ENCODE measurements around the gene SF3A1. TPM values are rescaled to one million over a fixed set of nuclear protein-coding genes. Genes with fewer than 3 reads are reported as not detected.
"Not testable (repeated sequence)": the region's sequence is repeated elsewhere in the genome, so short reads cannot be mapped to it uniquely, and the experiment has no call there.

SF3A1 gene, protein sequence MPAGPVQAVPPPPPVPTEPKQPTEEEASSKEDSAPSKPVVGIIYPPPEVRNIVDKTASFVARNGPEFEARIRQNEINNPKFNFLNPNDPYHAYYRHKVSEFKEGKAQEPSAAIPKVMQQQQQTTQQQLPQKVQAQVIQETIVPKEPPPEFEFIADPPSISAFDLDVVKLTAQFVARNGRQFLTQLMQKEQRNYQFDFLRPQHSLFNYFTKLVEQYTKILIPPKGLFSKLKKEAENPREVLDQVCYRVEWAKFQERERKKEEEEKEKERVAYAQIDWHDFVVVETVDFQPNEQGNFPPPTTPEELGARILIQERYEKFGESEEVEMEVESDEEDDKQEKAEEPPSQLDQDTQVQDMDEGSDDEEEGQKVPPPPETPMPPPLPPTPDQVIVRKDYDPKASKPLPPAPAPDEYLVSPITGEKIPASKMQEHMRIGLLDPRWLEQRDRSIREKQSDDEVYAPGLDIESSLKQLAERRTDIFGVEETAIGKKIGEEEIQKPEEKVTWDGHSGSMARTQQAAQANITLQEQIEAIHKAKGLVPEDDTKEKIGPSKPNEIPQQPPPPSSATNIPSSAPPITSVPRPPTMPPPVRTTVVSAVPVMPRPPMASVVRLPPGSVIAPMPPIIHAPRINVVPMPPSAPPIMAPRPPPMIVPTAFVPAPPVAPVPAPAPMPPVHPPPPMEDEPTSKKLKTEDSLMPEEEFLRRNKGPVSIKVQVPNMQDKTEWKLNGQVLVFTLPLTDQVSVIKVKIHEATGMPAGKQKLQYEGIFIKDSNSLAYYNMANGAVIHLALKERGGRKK
- 100 to 1,000 TPM; 267 to 341 (median 284) TPM for total RNA-seq
- polyA plus RNA-seq: 100 to 1,000 TPM in 1 of 2 donors, 10 to 100 TPM in 1; 83.2 to 115 TPM
- 189 reads per million, percentile 92 among the genes with 10 or more reads in this experiment for total RNA-seq

DNA sequence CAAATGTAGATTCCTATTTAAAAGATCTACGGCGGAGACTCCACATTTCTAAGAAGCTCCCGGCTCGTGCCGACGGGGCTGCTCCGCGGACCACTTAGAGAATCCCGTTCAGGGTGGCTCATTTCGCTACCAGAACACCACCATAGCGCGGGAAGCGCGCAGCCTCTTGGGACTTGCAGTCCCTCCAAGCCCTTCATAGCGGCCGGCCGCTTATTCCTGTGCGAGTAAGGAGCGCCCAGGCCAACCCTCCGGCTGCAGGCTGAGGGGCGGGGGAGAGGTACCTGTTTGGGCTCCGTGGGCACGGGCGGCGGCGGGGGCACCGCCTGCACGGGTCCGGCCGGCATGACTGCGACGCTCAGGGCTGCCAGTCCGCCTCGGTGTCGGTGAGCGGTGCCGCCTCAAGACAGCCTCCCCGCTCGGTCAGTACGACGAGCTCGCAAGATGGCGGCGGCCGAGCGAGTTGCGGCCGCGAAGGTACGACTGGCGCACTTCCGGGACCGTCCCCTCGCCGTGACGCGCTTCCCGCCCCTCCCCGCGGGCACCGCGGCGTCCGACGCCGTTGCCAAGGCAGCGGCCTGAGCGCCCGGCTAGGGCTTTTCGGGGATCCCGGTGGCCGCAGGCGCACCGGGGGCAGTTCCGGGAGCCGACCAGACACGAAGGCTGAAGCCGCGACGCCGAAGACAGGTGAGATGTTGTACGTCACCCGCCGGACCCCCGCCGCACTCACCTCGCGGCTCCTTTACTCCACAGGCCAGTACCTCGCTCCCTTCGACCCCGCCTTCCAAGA is at the start of gene SF3A1, which contains the start of gene CCDC157:
Gene SF3A1, minus strand, starts transcription at position 446 of the 787 bp plus-strand sequence. Its CDS starts 102 bp downstream, at position 344.
Gene CCDC157, plus strand, starts transcription at position 559 of the 787 bp plus-strand sequence. CDS start 8,994 bp downstream, outside the sequence.
- intact Hi-C loops (cut with micrococcal nuclease): loop anchor here (1.0 to 2.0 kb wide), 11 partner anchors 29 to 753 kb away; partner anchors contain the start of genes CASTOR1 (in 2 of the 2), OSM (in 2 of the 2), RNF215 (in 2 of the 2) and NF2 (in 1 of the 2)
- peak; percentile 94 for ATAC-seq
- Histone ChIP-seq H3K36me3 (ENCODE audit: control insufficient read depth in 2 of 3, insufficient read depth in 3 of 3, low read length in 3 of 3) (peaks cover 7 to 30% (median 14%) of the 10 kb centered on the region in 3 experiments), H3K4me1 (ENCODE audit: control insufficient read depth in 2 of 2, insufficient read depth in 2 of 2, low read length in 2 of 2) (peaks cover 32 to 37% of the 10 kb centered on the region in 2 donors), H3K27me3 (ENCODE audit: control insufficient read depth in 2 of 2, insufficient read depth in 2 of 2, low read length in 2 of 2) (no peaks in the 10 kb centered on the region), H3K27ac (ENCODE audit: low read depth, low read length) (peak within 1 kb of the TSS; percentile 100), H3K9me3 (ENCODE audit: control insufficient read depth in 2 of 3, low read length in 3 of 3) (no peaks in the 10 kb centered on the region), H3K4me3 (ENCODE audit: low read length) (peak within 1 kb of the TSS; percentile 94)
- Mint-ChIP-seq H3K4me1 (peaks cover 35 to 62% (median 54%) of the 10 kb centered on the region in 7 donors), H3K4me3 (peak within 1 kb of the TSS; percentile 92 to 99 (median 95)), H3K36me3 (peaks cover 8 to 18% (median 9%) of the 10 kb centered on the region in 5 donors), H3K9me3 (peaks cover 0 to 2% (median 0%) of the 10 kb centered on the region in 11 donors), H3K27me3 (peaks cover 0 to 6% (median 0%) of the 10 kb centered on the region in 5 donors), H3K27ac (peak within 1 kb of the TSS; percentile 86 to 99 (median 95))
- peak; percentile 78 to 90 (median 86) for DNase-seq
- CTCF ChIA-PET: interaction anchor here (0.9 to 3.1 kb wide), 5 partner anchors 26 to 70 kb away, joined by 3 to 18 read pairs (median 3); partner anchors contain the start of gene CASTOR1
- POLR2A ChIA-PET: interaction anchor here (0.6 to 7.9 kb wide), 22 partner anchors 10 to 518 kb away, joined by 3 to 87 read pairs (median 6); partner anchors contain the start of genes ASCC2, CASTOR1, RNF215 and SEC14L2

DNA sequence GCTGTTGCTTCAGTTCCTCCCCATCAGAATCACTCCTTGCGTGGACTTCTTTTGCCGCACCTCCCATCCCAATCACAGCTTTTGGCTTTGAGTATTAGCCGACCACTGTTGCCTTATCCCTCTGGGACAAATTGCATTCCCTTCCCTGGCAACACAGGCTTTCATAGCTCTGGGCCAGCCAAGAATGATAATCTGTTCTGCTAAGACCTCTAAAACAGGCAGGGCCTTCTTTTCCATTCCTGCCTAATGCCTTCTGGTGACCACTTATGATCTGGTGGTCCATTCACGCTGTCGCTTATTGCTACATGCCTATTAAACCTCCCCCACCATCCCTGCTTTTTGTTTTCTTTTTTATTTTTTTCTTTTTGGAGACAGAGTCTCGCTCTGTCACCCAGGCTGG is 49.7 kb upstream of the SF3A1 start:
- no peak for ATAC-seq
- intact Hi-C loops (cut with micrococcal nuclease): no loop called here
- Mint-ChIP-seq H3K4me3 (no peak overlapping the region), H3K27ac (peak overlapping the region in 1 of 9 donors; percentile 66), H3K9me3 (no peaks in the 10 kb centered on the region), H3K4me1 (peaks cover 2 to 18% (median 9%) of the 10 kb centered on the region in 7 donors), H3K36me3 (peaks cover 0 to 33% (median 7%) of the 10 kb centered on the region in 5 donors), H3K27me3 (no peaks in the 10 kb centered on the region)
- H3K27ac ChIP-seq (ENCODE audit: low read depth, low read length): no peak overlapping the region
- H3K27me3 ChIP-seq (ENCODE audit: control insufficient read depth in 2 of 2, insufficient read depth in 2 of 2, low read length in 2 of 2): no peaks in the 10 kb centered on the region
- no peak for DNase-seq
- peaks cover 0 to 8% of the 10 kb centered on the region in 2 donors for H3K4me1 ChIP-seq (ENCODE audit: control insufficient read depth in 2 of 2, insufficient read depth in 2 of 2, low read length in 2 of 2)
- ChIA-PET CTCF (interaction anchor here (1.5 to 1.6 kb wide), 2 partner anchors 16 to 118 kb away, joined by 4 read pairs; partner anchors contain the start of gene CASTOR1), POLR2A (interaction anchor here (0.5 to 4.3 kb wide), 5 partner anchors 8 to 52 kb away, joined by 3 to 29 read pairs (median 5); partner anchors contain the start of gene SEC14L2)
- H3K36me3 ChIP-seq (ENCODE audit: control insufficient read depth in 2 of 3, insufficient read depth in 3 of 3, low read length in 3 of 3): peaks cover 0 to 57% (median 0%) of the 10 kb centered on the region in 3 experiments
- no peaks in the 10 kb centered on the region for H3K9me3 ChIP-seq (ENCODE audit: control insufficient read depth in 2 of 3, low read length in 3 of 3)
- H3K4me3 ChIP-seq (ENCODE audit: low read length): no peak overlapping the region

DNA sequence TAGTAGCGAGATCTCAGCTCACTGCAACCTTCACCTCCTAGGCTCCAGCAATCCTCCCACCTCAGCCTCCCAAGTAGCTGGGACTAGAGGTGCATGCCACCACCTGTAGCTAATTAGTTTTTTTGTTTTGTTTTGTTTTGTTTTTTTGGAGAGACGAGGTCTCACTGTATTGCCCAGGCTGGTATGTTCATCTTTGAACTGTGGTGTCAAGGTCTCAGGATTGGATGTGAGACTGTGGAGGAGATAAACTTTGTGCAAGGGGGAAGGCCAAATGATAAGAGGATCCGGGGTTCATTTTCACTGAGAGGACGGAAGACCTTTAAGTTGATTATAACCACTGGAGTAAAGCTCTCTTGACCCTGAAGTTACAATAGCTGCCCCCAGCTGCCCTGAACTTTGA is 49.0 kb upstream of the SF3A1 start:
- Histone ChIP-seq H3K27ac (ENCODE audit: low read depth, low read length) (no peak overlapping the region), H3K4me3 (ENCODE audit: low read length) (no peak overlapping the region), H3K9me3 (ENCODE audit: control insufficient read depth in 2 of 3, low read length in 3 of 3) (no peaks in the 10 kb centered on the region), H3K36me3 (ENCODE audit: control insufficient read depth in 2 of 3, insufficient read depth in 3 of 3, low read length in 3 of 3) (peaks cover 0 to 56% (median 0%) of the 10 kb centered on the region in 3 experiments), H3K27me3 (ENCODE audit: control insufficient read depth in 2 of 2, insufficient read depth in 2 of 2, low read length in 2 of 2) (no peaks in the 10 kb centered on the region), H3K4me1 (ENCODE audit: control insufficient read depth in 2 of 2, insufficient read depth in 2 of 2, low read length in 2 of 2) (peaks cover 0 to 1% of the 10 kb centered on the region in 2 donors)
- ATAC-seq: no peak
- no peak for DNase-seq
- Mint-ChIP-seq H3K27ac (peak overlapping the region in 6 of 9 donors; percentile 21 to 51 (median 32)), H3K9me3 (no peaks in the 10 kb centered on the region), H3K36me3 (peaks cover 0 to 28% (median 4%) of the 10 kb centered on the region in 5 donors), H3K4me1 (peaks cover 2 to 16% (median 2%) of the 10 kb centered on the region in 7 donors), H3K27me3 (no peaks in the 10 kb centered on the region), H3K4me3 (no peak overlapping the region)
- CTCF ChIA-PET: interaction anchor here (0.9 to 1.6 kb wide), 3 partner anchors 16 to 117 kb away, joined by 3 to 4 read pairs (median 4); partner anchors contain the start of gene CASTOR1
- POLR2A ChIA-PET: interaction anchor here (0.5 to 4.3 kb wide), 5 partner anchors 9 to 26 kb away, joined by 3 to 29 read pairs (median 5); partner anchors contain the start of gene SEC14L2
- intact Hi-C loops (cut with micrococcal nuclease): no loop called here

DNA sequence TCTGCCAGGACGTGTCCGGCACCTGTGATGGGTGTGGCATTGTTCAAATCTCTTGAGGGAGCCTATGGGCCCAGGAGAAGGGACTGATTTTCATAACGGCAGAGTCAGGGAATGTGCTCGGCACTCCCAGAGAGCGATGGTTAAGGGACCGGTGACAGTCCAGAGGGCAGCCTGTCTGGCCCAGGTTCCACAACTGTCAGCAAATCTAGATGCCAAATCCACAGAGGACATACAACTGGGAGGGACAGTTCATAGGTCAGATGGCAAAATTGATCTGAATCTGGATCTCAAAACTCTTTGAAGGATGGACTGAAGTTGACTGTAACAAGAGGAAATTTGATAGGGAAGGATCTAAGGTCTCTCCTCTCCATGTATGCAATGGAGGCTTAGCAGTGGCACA is 47.6 kb upstream of the SF3A1 start:
- intact Hi-C loops (cut with micrococcal nuclease): no loop called here
- DNase-seq (no peak), ATAC-seq (no peak)
- no peaks in the 10 kb centered on the region for H3K9me3 ChIP-seq (ENCODE audit: control insufficient read depth in 2 of 3, low read length in 3 of 3)
- no peaks in the 10 kb centered on the region for H3K9me3 Mint-ChIP-seq
- no peak overlapping the region for H3K4me3 Mint-ChIP-seq
- ChIA-PET POLR2A (interaction anchor here (0.6 to 4.3 kb wide), 3 partner anchors 13 to 48 kb away, joined by 4 to 29 read pairs (median 5); no protein-coding TSS in a partner anchor), CTCF (no interaction called here)
- peak overlapping the region in 5 of 9 donors; percentile 4 to 56 (median 26) for H3K27ac Mint-ChIP-seq
- no peaks in the 10 kb centered on the region for H3K4me1 ChIP-seq (ENCODE audit: control insufficient read depth in 2 of 2, insufficient read depth in 2 of 2, low read length in 2 of 2)
- peaks cover 0 to 21% (median 4%) of the 10 kb centered on the region in 5 donors for H3K36me3 Mint-ChIP-seq
- peaks cover 0 to 15% (median 2%) of the 10 kb centered on the region in 7 donors for H3K4me1 Mint-ChIP-seq
- no peaks in the 10 kb centered on the region for H3K27me3 ChIP-seq (ENCODE audit: control insufficient read depth in 2 of 2, insufficient read depth in 2 of 2, low read length in 2 of 2)
- H3K27ac ChIP-seq (ENCODE audit: low read depth, low read length): no peak overlapping the region
- peaks cover 0 to 42% (median 0%) of the 10 kb centered on the region in 3 experiments for H3K36me3 ChIP-seq (ENCODE audit: control insufficient read depth in 2 of 3, insufficient read depth in 3 of 3, low read length in 3 of 3)
- no peaks in the 10 kb centered on the region for H3K27me3 Mint-ChIP-seq
- H3K4me3 ChIP-seq (ENCODE audit: low read length): no peak overlapping the region

DNA sequence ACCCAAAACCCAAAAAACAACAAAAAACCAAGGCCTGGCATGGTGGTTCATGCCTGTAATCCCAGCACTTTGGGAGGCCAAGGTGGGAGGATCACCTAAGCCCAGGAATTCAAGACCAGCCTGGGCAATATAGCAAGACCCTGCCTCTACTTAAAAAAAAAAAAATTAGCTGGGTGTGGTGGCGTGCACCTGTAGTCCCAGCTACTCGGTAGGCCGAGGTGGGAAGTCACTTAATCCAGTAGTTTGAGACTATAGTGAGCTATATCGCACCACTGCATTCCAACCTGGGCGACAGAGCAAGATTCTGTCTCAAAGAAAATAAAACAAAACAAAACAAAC is 46.0 kb upstream of the SF3A1 start:
- CTCF ChIA-PET; H3K9me3 ChIP-seq (ENCODE audit: control insufficient read depth in 2 of 3, low read length in 3 of 3); H3K4me3 ChIP-seq (ENCODE audit: low read length); H3K9me3 Mint-ChIP-seq; H3K4me3 Mint-ChIP-seq; H3K27ac ChIP-seq (ENCODE audit: low read depth, low read length); H3K27me3 Mint-ChIP-seq; ATAC-seq; intact Hi-C loops (cut with micrococcal nuclease); DNase-seq; H3K27me3 ChIP-seq (ENCODE audit: control insufficient read depth in 2 of 2, insufficient read depth in 2 of 2, low read length in 2 of 2): not testable (repeated sequence)
- Histone ChIP-seq H3K4me1 (ENCODE audit: control insufficient read depth in 2 of 2, insufficient read depth in 2 of 2, low read length in 2 of 2) (peaks cover 6 to 13% of the 10 kb centered on the region in 2 donors), H3K36me3 (ENCODE audit: control insufficient read depth in 2 of 3, insufficient read depth in 3 of 3, low read length in 3 of 3) (peaks cover 0 to 26% (median 0%) of the 10 kb centered on the region in 3 experiments)
- POLR2A ChIA-PET: interaction anchor here (0.9 to 2.8 kb wide), 3 partner anchors 11 to 24 kb away, joined by 3 to 19 read pairs (median 5); partner anchors contain the start of gene MTFP1
- Mint-ChIP-seq H3K27ac (peak overlapping the region in 1 of 9 donors; percentile 32), H3K36me3 (peaks cover 0 to 20% (median 3%) of the 10 kb centered on the region in 5 donors), H3K4me1 (peaks cover 13 to 31% (median 18%) of the 10 kb centered on the region in 7 donors)
